NOMO-1 treated with dmso at 0.1 percent for 144 hours (cell line): ENCODE results near the gene COL25A1.

Source experiments
- DNase-seq: peaks from one replicate; lab custom pipeline; 2025; ENCODE audit not compliant: unreplicated experiment; lab: John Stamatoyannopoulos, UW

Gene COL25A1

GRCh38 chr4:109294006-109294405 is 8.5 kb downstream of the COL25A1 start:
- DNase-seq: peak; percentile 52

DNA sequence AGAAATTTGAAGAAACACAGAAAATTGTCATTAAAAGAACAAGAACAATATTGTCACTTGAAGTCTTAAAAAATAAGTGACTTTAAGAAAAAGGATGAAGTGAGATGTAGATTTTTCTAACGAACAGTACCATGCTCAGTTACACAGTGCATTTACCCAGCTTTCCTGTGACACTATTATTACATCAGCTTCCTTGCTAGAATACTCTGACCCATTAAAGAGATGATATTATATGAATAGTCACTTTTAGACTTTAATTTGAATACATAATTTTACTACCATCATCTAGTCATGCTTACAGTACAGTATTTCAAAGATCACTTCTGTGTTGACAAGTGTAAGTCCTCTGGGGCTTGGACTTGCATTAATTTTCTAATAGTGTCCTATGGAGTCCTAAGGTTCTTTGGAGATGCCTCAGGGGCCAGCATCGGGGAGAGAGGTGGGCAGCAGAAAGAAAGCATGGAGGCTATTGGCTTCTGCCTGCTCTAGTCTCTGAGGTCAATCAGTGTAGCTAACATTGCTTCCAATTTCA is 10.7 kb downstream of the COL25A1 start:
- no peak for DNase-seq

DNA sequence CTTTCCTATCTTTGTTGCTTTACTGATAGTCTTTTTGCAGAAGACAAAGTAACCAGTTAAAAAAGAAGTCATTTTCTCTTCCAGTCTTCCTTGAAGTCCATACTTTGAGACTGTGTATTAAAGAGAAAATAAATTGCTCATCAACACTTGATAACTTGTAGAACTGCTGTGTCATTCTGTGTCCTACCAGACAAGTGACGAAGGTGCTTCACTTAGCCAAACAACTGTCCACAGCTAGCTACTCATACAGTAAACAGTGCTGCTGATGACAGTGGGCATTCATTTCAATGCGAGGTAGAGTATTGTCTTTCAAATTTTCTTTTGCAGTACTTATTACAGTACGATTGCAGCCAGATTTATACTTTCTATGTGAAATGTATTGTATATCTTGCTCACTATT is 11.5 kb downstream of the COL25A1 start:
- DNase-seq: no peak

GRCh38 chr4:109278594-109279031 is 23.8 kb downstream of the COL25A1 start:
- DNase-seq: peak; percentile 41

DNA sequence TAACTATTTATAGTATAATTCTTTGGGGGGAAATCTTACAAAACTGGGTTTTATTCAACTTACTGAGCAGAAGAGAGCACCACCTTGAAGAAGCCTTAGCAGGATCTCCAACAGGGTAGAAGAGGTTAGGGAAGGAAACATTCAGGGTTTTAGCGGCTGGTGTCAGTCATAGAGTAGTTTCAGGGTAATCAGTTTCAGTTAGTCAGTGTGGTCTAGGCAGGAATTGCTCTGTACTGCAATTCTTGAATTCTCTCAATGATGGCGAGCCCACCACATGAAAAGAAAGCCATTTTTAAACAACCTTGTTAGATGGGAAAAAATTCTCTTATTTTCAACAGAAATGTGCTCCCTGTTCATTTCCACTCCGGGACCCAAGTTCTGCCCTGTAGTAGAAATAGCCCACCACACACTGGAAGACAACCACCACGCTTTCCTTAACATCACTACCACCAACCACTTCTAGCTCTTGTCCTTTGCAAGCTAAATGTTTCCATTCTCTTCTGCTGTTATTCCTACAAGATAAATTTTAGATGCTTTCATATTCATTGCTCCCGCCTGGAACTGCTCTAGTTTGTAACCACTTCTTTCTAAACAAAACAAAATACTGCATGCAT is 25.9 kb downstream of the COL25A1 start:
- no peak for DNase-seq

DNA sequence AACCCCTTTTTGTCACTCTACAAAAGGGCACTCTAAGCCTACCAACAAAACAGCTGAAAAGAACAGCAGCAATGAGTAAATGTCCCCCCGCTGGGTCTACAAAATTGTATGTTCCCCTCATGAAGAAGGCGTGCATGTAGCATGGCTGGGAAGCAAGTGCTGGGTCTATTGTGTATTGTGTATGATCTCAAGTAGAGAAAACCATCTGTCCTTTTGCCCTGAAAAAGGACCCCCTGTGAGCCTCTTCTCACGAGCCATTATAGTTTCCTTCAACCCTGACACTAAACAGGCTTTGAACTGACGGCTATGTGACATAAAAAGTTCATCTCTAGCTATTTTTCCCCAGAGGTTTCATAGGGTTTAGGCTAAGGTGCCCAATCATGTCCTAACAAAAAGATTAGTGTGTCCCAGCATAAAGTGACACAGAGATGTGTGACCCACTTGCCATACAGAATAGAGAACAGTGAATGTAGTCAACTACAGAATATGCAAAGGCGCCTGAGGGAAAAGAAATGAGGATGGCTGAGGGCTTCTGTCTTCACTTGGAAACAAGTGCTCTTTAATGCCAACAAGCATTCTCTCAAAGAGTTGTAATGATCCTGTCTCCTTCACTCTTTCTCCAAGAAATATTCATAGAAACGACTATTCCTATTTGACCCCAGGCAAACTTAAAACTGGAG is 27.3 kb downstream of the COL25A1 start:
- no peak for DNase-seq

DNA sequence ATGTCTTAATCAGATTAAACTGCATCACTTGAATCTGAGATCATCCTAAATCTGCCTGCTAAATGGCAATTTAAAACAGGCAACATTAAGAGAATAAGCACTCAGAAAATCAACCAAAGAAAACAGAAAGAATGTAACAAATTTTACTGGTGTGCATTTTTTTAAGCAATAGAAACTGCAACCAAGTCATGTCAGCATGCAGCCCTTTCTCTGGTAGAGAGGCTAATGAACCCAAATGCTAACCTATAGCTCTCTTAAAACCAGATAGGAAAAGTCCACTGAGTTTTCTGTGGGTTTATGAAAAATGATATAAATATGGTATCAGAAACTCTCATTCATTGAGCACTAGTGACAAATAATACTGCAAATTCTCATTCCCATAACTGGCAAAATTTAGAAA is 35.6 kb downstream of the COL25A1 start:
- no peak for DNase-seq

GRCh38 chr4:109266236-109266635 is 36.2 kb downstream of the COL25A1 start:
- no peak for DNase-seq

DNA sequence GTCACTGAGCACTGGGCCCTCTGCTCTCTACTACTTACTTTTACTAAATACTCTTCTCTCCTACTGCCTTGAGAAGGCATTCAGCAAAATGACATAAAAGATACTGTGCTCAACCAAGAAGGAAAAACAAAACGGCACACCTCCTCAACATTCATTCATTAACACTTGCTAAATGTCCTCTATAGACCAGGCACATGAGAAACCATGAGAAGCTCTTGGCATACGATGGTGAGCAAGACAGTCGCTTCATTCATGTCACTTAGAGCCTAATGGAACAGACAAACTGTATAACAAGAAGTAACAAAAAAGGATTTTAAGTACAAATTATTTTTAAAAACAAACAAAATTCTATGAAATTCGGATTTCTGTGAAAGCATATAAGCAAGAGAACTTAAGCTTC is 38.7 kb downstream of the COL25A1 start:
- DNase-seq: no peak

DNA sequence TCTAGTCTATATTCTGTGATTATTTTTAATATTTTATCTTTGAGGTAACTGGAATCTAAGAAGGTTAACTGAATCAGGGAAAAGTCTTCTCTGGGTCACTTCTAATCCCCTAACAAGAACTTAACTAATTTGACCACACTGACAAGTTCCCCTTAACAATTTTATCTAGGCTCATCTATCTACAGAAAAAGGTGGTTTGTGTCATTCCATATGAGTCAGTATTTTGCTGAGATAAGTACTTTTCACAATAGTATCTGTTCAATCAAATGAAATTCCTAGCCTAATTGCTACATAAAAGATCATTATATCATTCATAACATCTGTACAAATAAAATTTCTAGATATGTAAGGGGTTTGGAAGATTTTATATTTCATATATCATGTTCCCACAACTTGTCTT is 45.6 kb downstream of the COL25A1 start:
- no peak for DNase-seq

DNA sequence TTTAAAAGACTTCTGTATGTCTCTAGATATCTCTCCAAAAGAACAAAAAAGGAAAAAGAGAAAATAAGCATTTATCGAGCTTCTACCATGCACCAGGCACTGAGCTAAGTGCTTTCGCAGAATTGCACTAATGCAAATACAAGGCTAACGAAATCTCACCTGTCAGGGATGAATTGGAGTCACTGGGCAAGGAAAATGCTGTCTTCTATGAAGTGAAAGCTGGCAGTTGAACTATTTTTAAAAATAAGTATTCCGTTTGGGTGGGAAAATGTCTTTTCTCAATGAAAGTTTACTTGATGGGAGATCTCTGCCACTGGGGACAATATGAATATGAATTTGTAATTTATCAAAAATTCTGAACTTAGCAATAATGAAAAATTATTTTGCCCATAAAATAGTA is 47.6 kb downstream of the COL25A1 start:
- DNase-seq: no peak

DNA sequence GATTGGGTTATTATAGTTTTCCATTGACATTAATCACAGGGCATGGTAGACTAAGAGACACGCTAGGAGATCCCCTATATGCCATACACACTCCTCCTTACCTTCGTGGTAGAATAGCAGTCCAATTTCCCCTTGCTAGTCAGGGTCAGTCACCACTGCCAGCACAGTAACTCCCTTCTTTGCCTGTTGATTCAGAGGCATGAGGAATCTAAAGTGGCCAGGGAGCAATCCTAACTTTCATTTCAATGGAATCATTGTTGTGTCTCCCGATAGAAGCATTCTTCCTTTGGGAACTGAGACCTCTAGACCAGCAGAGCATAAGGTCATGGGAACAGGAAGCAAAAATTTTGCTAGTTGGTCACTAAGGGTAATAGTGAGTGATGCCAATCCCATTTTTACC is 51.1 kb downstream of the COL25A1 start:
- DNase-seq: no peak

DNA sequence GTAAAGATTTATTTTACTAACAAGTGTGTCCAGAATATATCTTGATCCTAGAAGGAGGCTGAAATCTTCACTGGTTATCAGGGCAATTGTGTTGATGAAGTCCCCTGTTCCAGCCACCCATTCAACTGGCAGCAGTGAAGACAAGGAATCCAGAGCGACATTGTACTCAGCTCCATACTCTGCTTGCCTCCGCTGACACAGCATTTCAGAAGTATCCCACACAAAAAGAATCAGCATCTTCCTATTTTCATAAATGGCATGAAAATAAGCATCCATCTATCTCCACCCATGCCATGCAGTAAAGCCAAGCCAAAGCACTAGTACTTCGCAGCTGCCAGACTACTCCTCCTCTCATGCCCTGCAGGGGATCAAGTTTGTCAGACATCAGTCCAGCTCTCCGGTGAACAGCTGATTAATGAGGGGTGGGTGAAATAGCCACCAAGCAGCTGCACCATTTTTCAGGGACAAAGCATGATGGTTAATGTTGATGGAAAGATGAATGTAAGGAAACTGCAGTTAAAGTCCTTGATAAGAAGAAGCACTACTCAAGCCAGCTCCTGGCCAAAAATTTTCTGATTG is 54.0 kb downstream of the COL25A1 start:
- DNase-seq: no peak

- DNase-seq: no peak
Measured at GRCh38 chr4:109243871-109244270, 58.6 kb downstream of the COL25A1 start.

DNA sequence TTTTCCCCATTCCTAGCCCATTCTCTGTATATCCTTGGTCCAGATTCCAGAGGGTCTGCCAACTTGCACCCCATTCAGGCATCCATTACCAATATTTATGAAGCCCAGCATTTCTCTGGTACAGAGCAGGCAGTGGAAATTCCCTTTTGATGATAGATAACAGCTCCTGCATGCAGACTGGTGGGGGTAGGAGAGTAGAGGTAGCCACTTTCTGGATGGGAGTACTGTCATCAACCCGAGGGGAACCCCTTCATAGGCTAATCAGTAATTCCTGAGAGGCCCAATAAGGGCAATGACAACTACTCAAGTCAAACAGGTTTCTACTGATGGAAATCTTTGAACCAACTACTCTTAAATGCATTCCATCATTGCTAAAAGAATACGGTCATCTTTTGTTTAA is 63.7 kb downstream of the COL25A1 start:
- no peak for DNase-seq

- no peak for DNase-seq
Measured at GRCh38 chr4:109235683-109236082, 66.8 kb downstream of the COL25A1 start.

- no peak for DNase-seq
Measured at GRCh38 chr4:109234596-109234995, 67.9 kb downstream of the COL25A1 start.

GRCh38 chr4:109233570-109233969 is 68.9 kb downstream of the COL25A1 start:
- DNase-seq: no peak

DNA sequence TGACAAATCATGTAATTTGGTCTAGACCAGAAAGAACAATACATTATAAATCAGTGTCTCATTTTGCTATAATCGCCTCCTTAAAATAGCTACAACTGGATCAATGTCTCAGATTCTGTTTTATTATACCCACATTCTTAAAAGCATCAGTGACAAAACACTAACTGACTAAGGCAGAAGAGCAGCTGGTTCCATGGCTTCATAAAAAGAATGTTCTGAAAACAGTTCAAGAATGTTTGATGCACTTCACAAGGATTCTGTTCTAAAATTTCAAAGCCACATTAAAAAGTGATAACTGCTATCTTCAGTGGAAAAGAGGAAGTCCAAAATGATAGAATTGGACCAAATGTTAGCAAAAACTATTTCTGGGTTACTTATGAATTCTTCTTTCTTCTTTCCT is 69.8 kb downstream of the COL25A1 start:
- no peak for DNase-seq

DNA sequence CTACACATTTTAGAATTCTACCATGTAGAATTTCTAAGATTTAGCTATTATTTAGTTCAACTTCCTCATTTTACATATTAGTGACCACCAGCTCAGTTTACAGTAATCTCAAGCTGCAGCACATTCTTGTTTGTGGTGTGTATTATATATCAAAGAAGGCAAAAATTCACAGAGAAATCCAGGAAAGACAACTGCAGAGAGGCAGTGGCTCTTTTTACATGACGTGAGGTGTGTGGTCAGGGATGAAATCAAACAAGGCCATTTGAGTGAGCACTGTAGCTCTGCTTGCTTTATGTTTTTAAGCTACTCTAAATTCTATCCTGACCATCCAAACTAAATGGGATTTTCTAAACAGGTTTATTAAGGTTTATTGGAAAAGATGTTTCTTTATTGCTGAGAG is 71.1 kb downstream of the COL25A1 start:
- DNase-seq: no peak

GRCh38 chr4:109229028-109229427 is 73.4 kb downstream of the COL25A1 start:
- no peak for DNase-seq

DNA sequence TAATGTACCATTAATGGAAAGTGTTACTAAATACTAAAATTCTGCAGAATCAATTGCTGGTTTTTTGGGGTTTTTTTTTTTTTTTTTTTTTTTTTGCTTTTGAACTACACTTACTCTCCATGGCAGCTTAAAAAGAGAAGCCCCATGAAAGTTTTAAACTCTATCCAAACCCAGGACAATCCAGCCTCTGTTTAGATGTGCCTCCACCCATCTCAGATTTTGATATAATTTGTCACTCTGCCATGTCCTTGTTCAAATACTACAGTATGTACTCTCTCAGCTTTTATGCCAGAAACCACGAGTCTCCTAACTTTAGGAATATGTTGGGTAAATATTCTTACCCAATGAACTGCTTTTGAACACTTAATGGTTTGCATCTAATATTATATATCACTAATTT is 84.2 kb downstream of the COL25A1 start:
- DNase-seq: no peak
